Measurements from ENCODE around the gene ST7L.

GRCh38 chr1:112510340-112510739, 108.6 kb downstream of the ST7L start:
- TF ChIP-seq TAF1 (IDR thresholded peaks at IDR 0.05; ENCODE audit: low read depth) (no peak), YY1 (IDR thresholded peaks at IDR 0.05; ENCODE audit: low read depth) (no peak)
